CD4-positive, alpha-beta T cell treated with Interleukin-15 for 1 hour (primary cell): ENCODE data around the gene AFTPH.

ENCODE experiments used
- DNase-seq: peaks from one replicate; pipeline ENCODE4 v3.0.0-alpha.2; 2020

Gene AFTPH, protein sequence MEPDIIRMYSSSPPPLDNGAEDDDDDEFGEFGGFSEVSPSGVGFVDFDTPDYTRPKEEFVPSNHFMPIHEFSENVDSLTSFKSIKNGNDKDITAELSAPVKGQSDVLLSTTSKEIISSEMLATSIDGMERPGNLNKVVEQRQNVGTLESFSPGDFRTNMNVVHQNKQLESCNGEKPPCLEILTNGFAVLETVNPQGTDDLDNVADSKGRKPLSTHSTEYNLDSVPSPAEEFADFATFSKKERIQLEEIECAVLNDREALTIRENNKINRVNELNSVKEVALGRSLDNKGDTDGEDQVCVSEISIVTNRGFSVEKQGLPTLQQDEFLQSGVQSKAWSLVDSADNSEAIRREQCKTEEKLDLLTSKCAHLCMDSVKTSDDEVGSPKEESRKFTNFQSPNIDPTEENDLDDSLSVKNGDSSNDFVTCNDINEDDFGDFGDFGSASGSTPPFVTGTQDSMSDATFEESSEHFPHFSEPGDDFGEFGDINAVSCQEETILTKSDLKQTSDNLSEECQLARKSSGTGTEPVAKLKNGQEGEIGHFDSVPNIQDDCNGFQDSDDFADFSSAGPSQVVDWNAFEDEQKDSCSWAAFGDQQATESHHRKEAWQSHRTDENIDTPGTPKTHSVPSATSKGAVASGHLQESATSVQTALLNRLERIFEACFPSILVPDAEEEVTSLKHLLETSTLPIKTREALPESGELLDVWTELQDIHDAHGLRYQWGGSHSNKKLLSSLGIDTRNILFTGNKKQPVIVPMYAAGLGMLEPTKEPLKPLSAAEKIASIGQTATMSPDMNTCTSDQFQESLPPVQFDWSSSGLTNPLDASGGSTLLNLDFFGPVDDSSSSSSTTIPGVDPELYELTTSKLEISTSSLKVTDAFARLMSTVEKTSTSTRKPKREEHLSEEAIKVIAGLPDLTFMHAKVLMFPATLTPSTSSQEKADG

GRCh38 chr2:64523666-64524603, at the start of gene AFTPH:
Gene AFTPH, plus strand, starts transcription at chr2:64524328. Its CDS starts 27,147 bp downstream, at chr2:64551475.
- DNase-seq, result peak; percentile 100

DNA sequence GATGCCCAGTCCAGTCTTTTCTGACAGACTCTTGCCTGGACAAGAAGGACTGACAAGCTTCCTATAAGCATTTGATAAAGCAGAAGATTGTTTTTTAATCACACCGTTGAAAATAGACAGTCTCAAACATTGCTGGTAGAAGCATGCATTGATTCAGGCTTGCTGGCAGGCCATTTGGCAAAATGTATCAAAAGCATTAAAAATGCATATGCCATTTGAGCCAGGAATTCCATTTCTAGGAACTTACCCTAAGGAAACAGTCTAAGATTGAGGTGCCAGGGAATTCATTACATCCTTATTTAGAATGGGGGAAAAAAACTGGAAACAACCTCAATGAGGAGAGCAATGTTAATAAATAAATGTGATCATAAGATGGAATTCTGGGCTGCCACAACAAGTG, 49.5 kb upstream of the AFTPH start:
- DNase-seq, result no peak

- no peak for DNase-seq
Measured at GRCh38 chr2:64477037-64477436, 47.1 kb upstream of the AFTPH start.

DNA sequence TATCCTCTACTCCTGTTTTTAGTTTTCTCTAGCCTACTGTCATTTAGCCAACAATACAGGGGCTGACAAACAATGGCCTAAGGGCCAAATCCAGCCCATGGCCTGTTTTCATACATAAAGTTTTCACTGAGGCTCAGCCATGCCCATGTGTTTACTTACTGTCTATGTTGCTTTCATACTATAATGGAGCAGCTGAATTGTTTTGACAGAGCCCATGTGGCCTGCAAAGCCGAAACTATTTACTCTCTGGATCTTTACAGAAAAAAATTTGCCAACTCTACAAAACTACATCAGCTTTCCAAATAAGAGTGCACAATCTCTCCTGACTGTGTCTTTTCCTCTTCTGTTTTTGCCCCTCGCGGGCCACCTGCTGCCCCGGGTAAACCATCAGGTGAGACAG, 46.1 kb upstream of the AFTPH start:
- no peak for DNase-seq

DNA sequence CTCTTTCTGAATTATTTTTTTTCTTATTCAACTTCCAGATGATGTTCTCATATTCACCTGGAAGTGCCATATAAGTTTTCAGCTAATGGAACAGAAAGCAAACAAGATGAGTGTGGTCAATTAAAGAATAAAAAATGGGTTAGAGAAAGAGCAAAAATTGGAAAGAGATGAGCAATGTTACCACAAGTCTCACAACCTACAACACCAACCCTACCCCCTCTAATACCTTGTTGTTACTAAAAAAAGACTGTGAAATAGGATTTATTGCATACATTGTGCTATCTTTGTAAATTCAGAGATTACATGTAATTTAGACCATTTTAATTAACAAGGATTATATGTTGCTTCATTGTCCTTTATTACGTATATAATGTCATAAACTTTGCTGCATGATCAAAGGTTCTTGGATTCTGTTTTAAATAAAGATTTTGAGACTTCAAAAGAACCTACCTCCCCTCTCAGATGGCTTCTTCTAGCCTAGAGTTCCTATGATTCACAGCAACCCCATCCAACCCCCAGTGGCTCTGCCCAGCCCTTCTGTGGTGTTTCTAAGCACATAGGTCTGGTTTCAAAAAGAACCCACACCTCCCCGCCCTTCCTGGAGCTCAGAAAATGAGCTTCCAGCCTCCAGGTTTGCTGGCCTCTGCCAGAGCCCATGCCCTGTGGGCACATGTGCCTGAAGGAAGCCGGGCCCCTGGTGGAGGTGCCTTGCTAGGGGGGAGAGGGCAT, 45.5 kb upstream of the AFTPH start:
- no peak for DNase-seq

- DNase-seq, result no peak
Measured at GRCh38 chr2:64479259-64480117, 44.6 kb upstream of the AFTPH start.

DNA sequence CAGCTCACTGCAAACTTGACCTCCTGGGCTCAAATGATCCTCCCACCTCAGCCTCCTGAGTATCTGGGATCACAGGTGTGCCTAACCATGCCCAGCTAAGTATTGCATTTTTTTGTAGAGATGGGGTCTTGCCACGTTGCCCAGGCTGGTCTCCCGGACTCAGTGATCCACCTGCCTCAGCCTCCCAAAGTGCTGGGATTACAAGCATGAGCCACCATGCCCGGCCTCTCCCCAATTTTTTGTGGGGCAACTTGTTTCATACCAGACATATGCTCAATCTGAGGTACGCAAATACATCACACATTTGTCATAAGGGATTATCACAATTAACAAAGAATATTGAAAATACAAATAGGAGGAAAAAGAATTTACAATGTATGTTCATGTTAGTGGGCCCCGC, 42.5 kb upstream of the AFTPH start:
- no peak for DNase-seq

DNA sequence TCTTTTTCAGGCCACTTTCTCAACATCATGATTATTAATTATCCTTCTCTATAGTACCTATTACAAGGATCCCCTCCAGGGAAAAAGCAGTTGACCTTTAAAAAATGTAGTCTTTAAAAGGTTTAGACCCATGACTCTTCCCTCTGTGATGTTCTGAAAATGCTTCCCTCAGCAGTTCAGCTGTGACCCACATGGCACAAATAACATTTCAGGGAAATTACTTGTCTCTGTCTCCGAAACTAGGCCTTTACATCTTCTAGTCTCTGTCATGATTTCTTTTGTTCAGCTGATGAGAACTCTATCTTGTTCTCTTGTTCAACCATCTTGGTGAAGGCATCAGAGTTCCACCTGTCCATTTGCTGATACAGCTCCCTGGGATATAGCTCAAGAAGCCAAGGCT, 41.9 kb upstream of the AFTPH start:
- DNase-seq, result no peak

DNA sequence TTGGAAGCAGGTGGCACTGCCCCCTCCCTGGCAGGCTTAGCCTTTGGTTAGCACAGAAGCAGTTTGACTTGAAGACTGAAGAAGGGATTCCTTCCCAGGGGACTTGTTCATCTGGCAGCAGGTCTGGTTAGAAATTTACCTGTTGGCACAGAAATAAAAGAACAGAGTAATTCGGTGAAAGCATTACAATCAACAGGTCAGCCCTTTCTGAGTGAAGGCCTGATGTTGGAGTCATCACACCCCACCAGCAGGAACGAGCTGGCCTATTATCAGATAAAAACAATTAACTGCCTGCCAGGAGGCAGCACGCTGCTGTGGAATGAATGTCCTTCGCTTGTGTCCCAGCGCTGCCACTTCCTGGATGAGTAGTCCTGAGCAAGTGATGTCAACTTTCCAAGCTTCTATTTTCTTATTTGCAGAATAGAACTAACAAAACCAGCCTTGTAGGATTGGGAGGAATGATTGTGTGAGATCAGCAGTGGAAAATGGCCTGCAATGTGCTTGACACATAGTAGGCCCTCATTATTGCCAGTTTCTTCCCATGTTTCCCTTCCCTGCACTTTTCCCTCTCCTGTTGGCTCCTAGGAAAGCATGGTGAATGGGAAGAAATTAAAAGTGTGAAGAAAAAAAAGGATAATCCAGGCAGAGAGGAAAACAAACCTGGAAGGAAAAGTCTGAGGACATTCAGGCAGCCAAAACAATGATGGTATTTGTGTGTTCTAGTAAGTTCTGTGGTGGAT, 41.2 kb upstream of the AFTPH start:
- DNase-seq, result no peak

GRCh38 chr2:64485331-64485730, 38.8 kb upstream of the AFTPH start:
- DNase-seq, result no peak

DNA sequence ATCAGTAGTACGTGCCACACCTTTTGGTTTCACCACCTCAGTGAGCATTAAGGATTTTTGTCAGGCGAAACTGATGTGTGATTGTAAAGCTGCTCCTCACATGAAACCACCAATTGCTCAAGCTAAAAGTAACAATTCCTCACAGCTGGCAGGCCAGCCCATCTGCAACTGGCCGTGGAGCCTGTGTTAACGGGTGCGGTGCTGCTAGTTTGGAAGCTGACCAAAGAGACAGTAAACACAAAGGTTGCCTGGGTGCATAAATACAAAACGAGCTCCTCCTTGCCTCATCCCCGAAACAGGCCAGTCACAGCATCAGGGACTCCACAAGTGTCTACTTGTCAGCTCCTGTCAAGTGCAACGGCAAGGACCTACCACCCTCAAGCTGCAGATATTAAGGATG, 38.2 kb upstream of the AFTPH start:
- DNase-seq, result no peak

- DNase-seq, result no peak
Measured at GRCh38 chr2:64487256-64488049, 36.7 kb upstream of the AFTPH start.

GRCh38 chr2:64488050-64488974, 35.8 kb upstream of the AFTPH start:
- DNase-seq, result peak; percentile 62

- no peak for DNase-seq
Measured at GRCh38 chr2:64489081-64489751, 34.9 kb upstream of the AFTPH start.

DNA sequence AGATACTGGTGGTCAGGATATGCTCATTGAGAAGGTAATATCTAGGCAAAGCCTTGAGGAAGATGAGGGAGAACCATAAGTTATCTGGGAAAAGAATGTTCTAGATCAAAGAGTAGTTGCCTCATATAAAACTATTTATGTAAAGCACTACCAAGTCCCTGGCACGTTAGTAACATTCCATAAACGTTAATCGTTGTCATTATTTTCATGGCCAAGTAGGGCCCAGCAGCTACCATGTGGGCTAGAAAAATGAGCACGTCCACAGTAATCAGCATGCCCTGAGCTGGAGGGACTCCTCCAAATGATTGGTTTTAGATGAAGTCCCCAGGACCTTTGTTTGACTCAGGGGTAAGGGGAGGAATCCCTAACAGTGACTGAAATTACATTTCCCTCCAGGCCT, 32.7 kb upstream of the AFTPH start:
- no peak for DNase-seq

DNA sequence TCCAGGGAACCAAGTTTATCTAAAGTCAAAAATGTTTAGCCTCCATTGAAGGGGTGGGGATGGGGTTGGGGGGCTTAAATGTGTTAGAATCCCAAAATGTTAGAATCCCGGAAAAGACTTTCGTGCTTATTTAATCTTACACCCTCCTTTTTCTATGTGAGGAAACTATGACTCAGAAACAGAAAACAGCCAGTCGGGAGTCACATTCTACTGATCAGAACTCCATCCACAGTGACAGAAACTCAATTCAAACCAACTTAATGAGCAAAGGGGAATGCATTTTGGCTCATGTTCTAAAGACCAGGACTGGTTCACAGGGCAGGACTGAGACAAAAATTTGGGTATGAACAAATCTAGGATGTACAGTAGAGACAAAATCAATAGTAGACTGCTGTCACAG, 31.9 kb upstream of the AFTPH start:
- no peak for DNase-seq

DNA sequence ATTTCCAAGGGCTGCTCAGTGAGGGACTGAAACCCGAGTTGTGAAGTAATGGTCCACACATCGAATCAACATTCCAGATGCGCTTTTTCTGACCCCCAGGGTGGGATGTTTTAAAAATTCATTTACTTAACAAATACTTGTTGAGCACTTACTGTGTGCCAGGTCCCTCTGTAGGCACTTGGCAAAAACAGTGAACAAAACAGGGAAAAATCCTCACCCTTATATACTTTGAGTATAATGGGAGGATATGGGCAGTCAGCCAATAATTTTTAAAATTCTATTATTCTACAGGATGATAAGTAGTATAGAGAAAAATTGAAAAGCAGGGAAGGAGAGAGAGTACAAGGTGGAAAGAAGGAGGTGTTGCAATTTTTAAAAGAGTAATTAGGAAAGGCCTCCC, 31.3 kb upstream of the AFTPH start:
- no peak for DNase-seq

DNA sequence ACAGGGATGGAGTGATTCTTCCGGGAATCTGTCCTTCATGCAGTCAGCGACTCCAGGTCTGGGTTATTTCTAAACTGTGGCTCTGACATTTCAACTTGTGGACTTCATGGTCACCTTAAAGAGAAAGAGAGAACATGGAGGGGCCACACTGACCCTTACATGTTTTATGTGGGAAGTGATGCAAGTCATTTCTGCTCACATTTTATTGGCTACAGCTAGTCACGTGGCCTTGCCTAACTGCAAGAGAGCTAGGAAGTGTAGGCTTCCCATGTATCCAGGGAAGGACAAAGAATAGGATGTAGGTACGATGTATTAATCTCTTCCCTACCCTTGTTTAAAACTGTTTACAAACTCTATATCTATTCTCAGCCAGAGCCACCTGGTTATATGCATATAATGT, 30.3 kb upstream of the AFTPH start:
- no peak for DNase-seq
